MM.1S (cell line): Measurements from ENCODE around the gene ZSCAN21.

Experiments used
- EZH2phosphoT487 ChIP-seq: fragments of 300-600 bp; sonication (generic); IDR thresholded peaks from 2 replicates; pipeline ENCODE4 v1.6.1; 2018; ENCODE audit warnings: antibody characterized with exemption, low read length
- TF ChIP-seq, protein P1 (sequence below): fragments of 300-600 bp; sonication (generic); IDR thresholded peaks from 2 replicates; pipeline ENCODE4 v1.5.1; 2016; ENCODE audit warnings: antibody characterized with exemption, low read length, mixed read lengths

DNA sequence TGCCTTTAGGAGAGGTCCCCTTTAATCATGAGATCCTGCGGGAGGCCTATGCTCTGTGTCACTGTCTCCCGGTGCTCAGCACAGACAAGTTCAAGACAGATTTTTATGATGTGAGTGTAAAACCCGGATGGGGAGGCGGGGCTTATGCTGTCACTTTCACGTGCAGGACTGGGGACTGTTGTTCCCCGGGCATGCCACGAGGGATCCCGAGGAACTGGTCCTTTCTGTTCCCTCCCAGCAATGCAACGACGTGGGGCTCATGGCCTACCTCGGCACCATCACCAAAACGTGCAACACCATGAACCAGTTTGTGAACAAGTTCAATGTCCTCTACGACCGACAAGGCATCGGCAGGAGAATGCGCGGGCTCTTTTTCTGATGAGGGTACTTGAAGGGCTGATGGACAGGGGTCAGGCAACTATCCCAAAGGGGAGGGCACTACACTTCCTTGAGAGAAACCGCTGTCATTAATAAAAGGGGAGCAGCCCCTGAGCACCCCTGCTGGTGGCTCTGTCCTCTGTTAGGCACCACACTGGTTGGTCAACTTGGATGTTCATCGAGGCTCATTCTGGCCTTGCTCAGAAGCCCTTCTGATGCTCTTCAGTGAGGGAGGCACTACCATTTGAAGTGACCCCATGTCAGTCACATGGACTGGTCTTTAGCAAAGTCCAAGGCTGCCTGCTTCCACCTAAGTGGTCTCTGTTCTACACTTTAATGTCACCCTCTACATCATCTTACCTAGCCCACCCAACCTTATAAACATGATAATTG, 42.0 kb downstream of the ZSCAN21 start:
- TF ChIP-seq, protein P1, sequence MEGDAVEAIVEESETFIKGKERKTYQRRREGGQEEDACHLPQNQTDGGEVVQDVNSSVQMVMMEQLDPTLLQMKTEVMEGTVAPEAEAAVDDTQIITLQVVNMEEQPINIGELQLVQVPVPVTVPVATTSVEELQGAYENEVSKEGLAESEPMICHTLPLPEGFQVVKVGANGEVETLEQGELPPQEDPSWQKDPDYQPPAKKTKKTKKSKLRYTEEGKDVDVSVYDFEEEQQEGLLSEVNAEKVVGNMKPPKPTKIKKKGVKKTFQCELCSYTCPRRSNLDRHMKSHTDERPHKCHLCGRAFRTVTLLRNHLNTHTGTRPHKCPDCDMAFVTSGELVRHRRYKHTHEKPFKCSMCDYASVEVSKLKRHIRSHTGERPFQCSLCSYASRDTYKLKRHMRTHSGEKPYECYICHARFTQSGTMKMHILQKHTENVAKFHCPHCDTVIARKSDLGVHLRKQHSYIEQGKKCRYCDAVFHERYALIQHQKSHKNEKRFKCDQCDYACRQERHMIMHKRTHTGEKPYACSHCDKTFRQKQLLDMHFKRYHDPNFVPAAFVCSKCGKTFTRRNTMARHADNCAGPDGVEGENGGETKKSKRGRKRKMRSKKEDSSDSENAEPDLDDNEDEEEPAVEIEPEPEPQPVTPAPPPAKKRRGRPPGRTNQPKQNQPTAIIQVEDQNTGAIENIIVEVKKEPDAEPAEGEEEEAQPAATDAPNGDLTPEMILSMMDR = no peak; the same call in 1 of the 2 replicates
- no peak for TF ChIP-seq EZH2phosphoT487
